NCI-H1048 (cell line): ENCODE data around the gene CPSF7.
"Not testable (repeated sequence)": the region's sequence is repeated elsewhere in the genome, so short reads cannot be mapped to it uniquely, and the experiment has no call there.

Experiments
- DNase-seq: peaks from one replicate; lab custom pipeline; 2025; lab: John Stamatoyannopoulos, UW

The CPSF7 gene

GRCh38 chr11:61439615-61440014 lies 9.8 kb upstream of the CPSF7 start:
- DNase-seq = no peak

DNA sequence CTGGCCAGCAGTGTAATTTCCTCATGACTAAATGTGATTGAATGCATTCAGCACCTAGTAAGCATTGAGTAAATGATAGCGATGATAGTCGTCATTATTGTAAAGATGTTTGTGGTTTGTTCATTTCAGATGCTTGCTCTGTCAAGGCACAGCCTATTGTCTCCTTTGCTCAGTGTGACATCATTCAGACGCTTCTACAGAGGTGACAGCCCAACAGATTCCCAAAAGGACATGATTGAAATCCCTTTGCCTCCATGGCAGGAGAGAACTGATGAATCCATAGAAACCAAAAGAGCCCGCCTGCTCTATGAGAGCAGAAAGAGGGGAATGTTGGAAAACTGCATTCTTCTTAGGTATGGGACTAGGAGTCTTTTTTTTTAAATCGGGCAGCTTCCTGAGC lies 7.7 kb upstream of the CPSF7 start:
- DNase-seq = no peak

DNA sequence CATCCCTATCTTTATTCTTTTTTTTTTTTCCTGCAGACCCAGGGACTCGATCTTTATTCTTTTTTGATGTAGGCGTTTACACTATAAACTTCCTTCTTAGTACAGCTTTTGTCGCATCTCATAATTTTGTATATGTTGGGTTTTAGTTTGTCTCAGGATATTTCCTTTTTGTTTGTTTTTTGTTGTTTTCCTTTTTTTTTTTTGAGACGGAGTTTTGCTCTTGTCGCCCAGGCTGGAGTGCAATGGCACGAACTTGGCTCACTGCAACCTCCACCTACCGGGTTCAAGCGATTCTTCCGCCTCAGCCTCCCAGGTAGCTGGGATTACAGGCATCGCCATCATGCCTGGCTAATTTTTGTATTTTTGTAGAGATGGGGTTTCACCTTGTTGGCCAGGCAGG lies 1.1 kb upstream of the CPSF7 start:
- not testable (repeated sequence) for DNase-seq

- no peak for DNase-seq
These were observed 457 bp downstream of the CPSF7 start for GRCh38 chr11:61429346-61429690.

DNA sequence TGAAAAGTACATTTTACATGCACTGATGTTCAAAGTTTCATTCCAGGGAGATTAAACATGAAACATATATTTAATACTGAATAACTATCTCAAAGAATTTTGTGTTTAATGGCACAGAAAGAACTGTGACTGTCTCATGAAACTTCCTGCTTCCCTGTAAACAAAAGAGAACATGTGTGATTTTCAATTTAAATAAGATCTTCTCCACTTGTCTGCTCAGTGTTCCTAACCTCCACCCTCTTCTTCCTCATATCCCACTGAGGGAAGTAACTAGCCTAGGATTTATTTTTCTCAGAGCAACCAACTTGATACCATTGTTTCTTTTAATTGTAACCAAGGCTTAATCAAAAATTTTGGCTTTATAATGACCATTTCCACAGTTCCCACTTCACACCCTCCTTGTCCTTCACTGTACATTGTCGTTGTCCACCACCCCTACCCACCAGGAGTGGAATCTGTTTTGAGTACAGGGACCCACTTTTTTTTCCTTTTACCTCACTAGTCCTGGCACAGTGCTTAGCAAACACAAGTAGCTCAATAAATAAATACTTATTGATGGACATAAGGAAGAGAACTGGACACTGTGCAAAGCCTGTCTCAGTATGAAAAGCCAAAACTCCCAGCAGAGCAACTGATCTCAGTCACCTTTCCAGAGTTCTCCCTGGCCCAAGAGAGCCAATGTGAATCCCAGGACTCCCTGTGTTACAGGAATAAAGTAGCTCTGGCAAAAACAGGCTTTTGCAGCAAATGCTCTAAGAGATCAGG lies 4.2 kb downstream of the CPSF7 start:
- DNase-seq = no peak

- no peak for DNase-seq
These were observed 7.5 kb downstream of the CPSF7 start for GRCh38 chr11:61422226-61422625.

- no peak for DNase-seq
These were observed 11.6 kb downstream of the CPSF7 start for GRCh38 chr11:61418136-61418535.

GRCh38 chr11:61417670-61418069 lies 12.1 kb downstream of the CPSF7 start:
- no peak for DNase-seq

DNA sequence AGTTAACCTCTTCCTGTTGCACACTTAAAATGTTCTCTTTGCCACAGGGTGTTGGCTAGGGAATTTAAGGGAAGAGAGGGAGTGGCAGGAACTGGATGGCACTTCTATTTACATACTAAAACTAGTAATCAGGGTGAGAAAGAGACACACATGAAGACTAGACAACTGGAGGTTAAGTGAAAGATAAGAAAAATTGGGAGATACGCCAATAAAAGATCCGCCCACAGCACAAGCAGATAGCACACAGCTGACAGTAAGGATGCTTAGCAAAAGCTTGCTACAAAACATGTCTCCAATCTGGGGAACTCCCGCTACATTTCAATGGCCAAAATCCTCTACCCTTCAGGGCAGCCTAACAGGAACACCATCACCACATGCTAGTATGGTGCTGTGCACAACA lies 12.8 kb downstream of the CPSF7 start:
- no peak for DNase-seq

GRCh38 chr11:61415381-61415780 lies 14.4 kb downstream of the CPSF7 start:
- DNase-seq = no peak

- DNase-seq = no peak
These were observed 15.2 kb downstream of the CPSF7 start for GRCh38 chr11:61414547-61414946.

- no peak for DNase-seq
These were observed 16.3 kb downstream of the CPSF7 start for GRCh38 chr11:61413496-61413895.

DNA sequence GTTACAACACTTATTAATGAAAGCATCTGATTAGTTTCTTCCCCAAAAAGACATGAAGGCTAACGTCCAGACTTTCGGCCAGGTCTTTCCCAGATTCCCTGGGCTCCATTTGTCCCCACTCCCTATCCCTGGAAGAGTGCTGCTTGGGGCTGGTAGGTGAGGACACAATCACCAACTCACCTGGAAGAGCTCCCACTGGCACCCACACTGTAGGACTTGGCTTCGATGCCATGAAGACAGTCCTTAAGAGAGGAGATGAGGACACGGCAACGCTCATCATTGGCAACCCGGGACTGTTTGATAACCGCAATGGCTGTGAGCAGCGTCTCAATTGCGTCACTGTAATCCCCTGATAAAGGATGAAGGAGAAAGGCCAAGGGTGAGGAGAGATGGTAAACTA lies 18.2 kb downstream of the CPSF7 start:
- no peak for DNase-seq

DNA sequence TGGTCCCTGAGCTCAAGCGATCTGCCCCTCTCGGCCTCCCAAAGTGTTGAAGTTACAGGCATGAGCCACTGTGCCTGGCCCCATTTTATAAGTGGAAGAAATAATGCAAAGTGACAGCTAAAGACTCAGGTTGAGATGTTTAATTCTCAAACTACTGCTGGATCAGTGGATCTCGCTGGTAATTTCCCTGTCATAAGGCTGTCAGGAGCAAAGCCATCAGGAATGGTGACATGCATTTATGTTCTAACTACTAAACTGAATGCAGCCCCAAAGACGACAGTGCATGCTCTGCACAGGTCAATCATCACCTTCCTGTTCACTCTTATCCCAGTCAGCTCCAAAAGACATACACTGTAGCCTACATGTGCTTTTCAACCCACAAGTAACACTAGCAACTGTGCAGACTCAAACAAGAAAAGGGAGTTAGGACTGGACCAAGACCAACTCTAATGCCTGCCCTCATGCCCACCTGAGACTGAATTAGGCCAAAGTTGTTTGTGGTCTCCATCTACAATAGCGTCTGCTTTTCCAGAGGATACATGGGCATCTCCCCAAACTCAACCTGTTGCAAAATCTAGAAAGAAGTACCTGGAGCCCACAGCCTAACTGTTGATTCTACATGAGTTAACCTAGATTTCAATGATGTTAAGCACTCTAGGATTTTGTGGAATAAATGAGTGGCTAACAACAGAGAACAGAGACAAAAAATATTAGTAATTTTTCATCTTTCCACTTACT lies 22.6 kb downstream of the CPSF7 start:
- no peak for DNase-seq

GRCh38 chr11:61406067-61406466 lies 23.7 kb downstream of the CPSF7 start:
- DNase-seq = no peak

DNA sequence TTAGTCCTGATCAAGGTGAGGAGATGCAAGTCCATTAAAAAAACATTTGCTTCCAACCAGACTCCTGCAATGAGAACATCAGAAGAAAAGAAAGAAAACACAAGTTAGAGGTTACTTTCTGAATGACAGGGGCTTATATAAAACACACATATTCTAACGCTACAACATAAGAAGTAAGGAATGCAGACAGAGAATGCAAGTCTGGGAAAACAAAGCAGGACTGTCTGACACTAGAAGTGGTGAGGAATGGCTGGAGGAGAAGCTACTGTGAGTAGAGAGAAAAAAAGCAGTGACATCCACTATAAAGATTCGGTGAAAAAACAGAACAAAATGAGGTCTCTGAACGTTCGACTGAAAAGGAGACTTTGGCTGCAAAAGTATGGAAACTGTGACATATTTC lies 25.1 kb downstream of the CPSF7 start:
- no peak for DNase-seq

DNA sequence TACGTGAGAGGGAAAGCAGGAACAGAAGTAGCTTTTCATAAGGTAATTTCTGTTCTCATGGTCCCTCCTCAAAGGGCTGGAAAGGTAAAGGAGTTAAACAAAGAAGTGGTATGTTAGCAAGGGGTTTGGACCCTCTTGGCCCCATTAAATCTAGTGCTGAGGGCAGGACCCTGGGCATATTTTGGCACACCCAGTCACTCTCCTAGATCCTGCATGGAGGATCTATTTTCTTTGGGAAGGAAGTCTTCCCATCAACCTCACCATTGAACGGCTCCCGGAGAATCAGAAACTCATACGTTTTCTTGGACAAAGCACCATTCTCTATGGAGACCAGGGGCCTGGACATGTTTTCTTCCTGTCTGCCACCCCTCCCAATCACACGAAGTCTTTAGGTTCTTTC lies 25.7 kb downstream of the CPSF7 start:
- DNase-seq = no peak

GRCh38 chr11:61403658-61404057 lies 26.1 kb downstream of the CPSF7 start:
- DNase-seq = no peak

DNA sequence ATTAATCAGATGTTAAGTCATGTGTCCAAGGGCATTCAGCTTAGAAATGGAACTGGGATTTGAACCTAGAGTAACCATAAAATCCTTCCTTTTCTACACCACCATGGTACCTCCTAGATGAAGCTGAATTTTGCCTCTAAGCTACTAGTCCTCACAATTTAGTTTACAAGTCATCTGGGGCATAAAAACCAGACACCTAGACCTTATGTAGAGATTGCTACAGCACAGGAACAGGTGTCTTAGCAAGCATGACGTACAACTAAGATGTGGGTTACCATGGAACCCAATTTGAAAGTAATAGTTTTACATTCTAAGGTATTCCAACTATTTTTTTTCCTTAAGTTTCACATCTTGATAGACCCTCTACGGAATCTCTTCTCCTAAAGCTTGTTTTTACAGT lies 28.2 kb downstream of the CPSF7 start:
- no peak for DNase-seq

- DNase-seq = no peak
These were observed 28.6 kb downstream of the CPSF7 start for GRCh38 chr11:61401173-61401572.

DNA sequence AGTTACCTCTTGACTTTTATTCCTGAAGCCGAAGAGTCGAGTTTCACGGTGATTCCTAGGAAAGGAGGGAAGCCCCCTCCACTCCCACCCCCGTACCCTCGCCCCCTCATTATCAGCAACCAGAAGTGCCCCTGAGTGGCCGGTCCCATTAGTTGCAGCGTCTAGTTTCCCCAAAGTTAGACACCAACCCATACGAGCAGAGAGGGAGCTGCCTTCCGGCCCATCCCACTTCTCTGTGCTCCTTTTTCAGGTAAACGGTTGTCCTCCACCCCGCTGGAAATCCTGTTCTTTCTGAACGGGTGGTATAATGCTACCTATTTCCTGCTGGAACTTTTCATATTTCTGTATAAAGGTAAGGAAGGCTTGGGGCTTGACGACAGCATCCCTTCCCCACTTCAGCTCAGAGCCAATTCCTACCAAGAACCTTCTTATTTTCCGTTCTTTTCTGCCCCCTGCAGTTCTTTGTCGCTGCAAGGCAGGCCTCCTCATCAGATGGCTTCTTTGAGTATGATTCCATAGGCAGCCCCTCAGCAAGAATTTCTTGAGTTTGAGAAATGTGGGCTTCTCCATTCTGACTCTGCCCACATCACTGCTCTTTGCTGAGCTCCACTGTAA lies 36.7 kb downstream of the CPSF7 start:
- DNase-seq = no peak

DNA sequence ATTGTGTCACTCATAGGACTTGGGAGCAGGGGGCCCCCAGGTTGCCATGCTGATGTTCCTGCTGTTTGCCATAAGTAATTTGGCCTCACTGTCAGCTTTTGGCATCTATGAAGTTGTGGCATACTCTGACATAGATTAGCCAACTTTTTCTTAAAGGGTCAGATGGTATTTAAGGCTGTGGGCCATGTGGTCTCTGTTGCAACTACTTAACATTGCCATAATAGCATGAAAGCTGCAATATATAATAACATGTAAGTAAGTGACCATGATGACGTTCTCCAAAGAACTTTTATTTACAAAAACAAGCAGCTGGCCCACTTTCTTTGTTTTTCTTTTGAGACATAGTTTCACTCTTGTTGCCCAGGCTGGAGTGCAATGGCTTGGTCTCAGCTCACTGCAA lies 39.6 kb downstream of the CPSF7 start:
- no peak for DNase-seq
